AG10803 (cell line): ENCODE measurements around the gene SYNE1.

Experiments
- DNase-seq: peaks from one replicate; pipeline ENCODE4 v3.0.0; 2010; ENCODE audit warnings: low read depth
- H3K4me3 ChIP-seq: 2 replicates; pipeline ENCODE4 v1.5.1; 2011; ENCODE audit warnings: mild to moderate bottlenecking, low read length, control low read depth
- TF ChIP-seq, protein P1 (sequence below): conservative IDR thresholded peaks from 2 replicates; pipeline ENCODE4 v1.5.1; 2011; ENCODE audit warnings: mild to moderate bottlenecking, low read length, control low read depth, inconsistent platforms

Gene SYNE1

GRCh38 chr6:152241013-152241766 lies 396.0 kb downstream of the SYNE1 start:
- TF ChIP-seq, protein P1, sequence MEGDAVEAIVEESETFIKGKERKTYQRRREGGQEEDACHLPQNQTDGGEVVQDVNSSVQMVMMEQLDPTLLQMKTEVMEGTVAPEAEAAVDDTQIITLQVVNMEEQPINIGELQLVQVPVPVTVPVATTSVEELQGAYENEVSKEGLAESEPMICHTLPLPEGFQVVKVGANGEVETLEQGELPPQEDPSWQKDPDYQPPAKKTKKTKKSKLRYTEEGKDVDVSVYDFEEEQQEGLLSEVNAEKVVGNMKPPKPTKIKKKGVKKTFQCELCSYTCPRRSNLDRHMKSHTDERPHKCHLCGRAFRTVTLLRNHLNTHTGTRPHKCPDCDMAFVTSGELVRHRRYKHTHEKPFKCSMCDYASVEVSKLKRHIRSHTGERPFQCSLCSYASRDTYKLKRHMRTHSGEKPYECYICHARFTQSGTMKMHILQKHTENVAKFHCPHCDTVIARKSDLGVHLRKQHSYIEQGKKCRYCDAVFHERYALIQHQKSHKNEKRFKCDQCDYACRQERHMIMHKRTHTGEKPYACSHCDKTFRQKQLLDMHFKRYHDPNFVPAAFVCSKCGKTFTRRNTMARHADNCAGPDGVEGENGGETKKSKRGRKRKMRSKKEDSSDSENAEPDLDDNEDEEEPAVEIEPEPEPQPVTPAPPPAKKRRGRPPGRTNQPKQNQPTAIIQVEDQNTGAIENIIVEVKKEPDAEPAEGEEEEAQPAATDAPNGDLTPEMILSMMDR = no peak
- DNase-seq = no peak

GRCh38 chr6:152240436-152240835 lies 396.7 kb downstream of the SYNE1 start:
- no peak overlapping the region for H3K4me3 ChIP-seq
- no peak for DNase-seq
- TF ChIP-seq, protein P1 = no peak

More at GRCh38 chr6:152241013-152241766, 396.0 kb downstream of the SYNE1 start:
- no peak overlapping the region for H3K4me3 ChIP-seq

DNA sequence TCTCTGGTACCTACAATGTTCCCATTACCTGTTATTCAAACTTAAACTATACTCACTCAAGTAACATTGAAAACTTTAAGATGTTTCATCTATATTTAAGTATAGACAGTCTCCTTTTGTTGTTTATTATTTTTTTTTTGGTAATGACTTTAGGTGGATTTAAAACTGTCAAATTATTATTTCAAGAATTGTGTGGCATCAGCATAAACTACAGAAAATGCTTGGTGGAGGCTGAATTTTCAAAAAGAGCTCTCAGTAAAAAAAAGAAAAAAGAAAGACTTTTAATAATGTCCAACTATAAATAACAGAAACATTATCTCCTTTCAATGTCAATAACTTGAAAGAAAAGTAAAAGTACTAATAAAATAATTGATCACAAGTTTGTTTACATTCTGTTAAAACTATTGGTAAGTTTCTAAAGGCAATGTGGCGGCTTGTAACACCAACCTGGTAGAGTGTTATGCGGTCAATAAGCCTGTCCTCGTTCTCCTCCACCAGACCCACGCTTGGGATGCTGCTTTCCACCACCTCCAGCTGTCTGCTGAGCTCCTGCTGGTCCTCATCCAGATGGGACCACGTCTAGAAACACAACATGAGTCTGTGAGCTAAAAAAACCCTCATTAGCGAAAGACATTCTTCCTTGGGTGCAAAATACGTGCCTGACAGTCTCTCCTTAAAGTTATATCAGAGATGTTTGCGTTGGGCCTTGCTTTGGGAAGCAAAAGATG lies 400.6 kb downstream of the SYNE1 start:
- no peak overlapping the region for H3K4me3 ChIP-seq
- TF ChIP-seq, protein P1 = no peak
- DNase-seq = no peak

- H3K4me3 ChIP-seq = no peak overlapping the region
- DNase-seq = no peak
- TF ChIP-seq, protein P1 = no peak
These were observed 403.4 kb downstream of the SYNE1 start for GRCh38 chr6:152233547-152234320.

DNA sequence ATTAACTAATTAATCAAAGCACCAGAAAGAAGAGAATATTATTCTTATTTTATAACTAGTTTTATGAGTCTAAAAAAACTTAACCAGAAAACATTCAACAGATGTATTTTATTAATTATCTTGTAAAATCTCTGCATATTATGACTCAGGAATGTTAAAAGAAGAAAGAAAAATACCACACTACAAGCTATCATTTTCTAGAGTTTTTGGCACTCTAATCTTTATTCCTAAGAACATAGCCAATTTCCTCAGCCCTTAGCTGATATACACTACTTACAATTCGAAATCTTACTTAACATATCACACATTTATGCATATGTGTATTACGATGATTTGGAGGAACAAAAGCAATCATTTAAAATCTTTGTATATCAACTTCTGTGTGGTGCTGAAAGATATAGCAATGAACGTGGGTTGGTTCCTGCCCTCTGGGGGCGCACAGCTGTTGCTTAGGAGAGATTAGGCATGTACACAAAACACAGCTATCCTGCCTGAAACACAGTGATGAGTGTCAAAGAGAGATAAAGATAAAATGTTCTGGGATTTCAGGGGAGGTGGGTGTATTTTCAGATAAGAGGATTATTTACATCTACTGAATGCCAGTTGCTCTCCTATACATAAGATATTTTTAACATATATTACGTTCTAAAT lies 404.5 kb downstream of the SYNE1 start:
- TF ChIP-seq, protein P1 = peak; percentile 31
- H3K4me3 ChIP-seq = no peak overlapping the region
- peak; percentile 47 for DNase-seq

- TF ChIP-seq, protein P1 = no peak
- DNase-seq = no peak
- H3K4me3 ChIP-seq = no peak overlapping the region
These were observed 407.8 kb downstream of the SYNE1 start for GRCh38 chr6:152229330-152229729.
